Natural killer cell (primary cell): ENCODE data around the gene PPP1R9A. TPM values are rescaled to one million over a fixed set of nuclear protein-coding genes. Genes with fewer than 3 reads are reported as not detected.
A peak's percentile ranks its signal among the peaks of the same experiment; 100 is the strongest.

Source experiments
- ATAC-seq, 3 donors: fragments of 150-1000 bp in 2 of 3; fragments of 200-7000 bp in 1 of 3; cut with Tn5 transposase; 1 replicate in 1 of 3; 2 replicates in 2 of 3; pipeline ENCODE4 v1.10.0; 2021; ENCODE audit warnings: mild to moderate bottlenecking in 2 of 3, moderate library complexity in 2 of 3
- DNase-seq, 2 donors: peaks; one replicate each; pipeline versions ENCODE4 v3.0.0 to v3.0.0-alpha.2; 2013 to 2021; ENCODE audit warnings: mixed read lengths in 1 of 2
- H3K27ac ChIP-seq: one replicate; pipeline ENCODE4 v1.5.1; 2013; ENCODE audit warnings: mild to moderate bottlenecking, low read length
- H3K27me3 ChIP-seq: one replicate; pipeline ENCODE4 v1.6.1; 2013; ENCODE audit warnings: low read length; ENCODE audit not compliant: control insufficient read depth, insufficient read depth
- H3K36me3 ChIP-seq: one replicate; pipeline ENCODE4 v1.6.1; 2013; ENCODE audit warnings: low read length; ENCODE audit not compliant: control insufficient read depth, insufficient read depth
- H3K4me1 ChIP-seq: one replicate; pipeline ENCODE4 v1.6.1; 2013; ENCODE audit warnings: low read length; ENCODE audit not compliant: control insufficient read depth, insufficient read depth
- H3K4me3 ChIP-seq: one replicate; pipeline ENCODE4 v1.5.1; 2013; ENCODE audit warnings: low read length
- H3K9me3 ChIP-seq: one replicate; pipeline ENCODE4 v1.6.1; 2013; ENCODE audit warnings: low read length; ENCODE audit not compliant: control insufficient read depth, insufficient read depth
- H3K27ac Mint-ChIP-seq, 2 donors: one replicate each; pipeline ENCODE4 v1.8.0; 2022; ENCODE audit warnings: mild to moderate bottlenecking in 2 of 2, mixed read lengths in 2 of 2, moderate library complexity in 1 of 2
- H3K27me3 Mint-ChIP-seq, 2 donors: one replicate each; pipeline ENCODE4 v1.8.0; 2022; ENCODE audit warnings: low read depth in 2 of 2, mixed read lengths in 2 of 2
- H3K36me3 Mint-ChIP-seq: one replicate; pipeline ENCODE4 v1.8.0; 2022; ENCODE audit warnings: mixed read lengths
- H3K4me1 Mint-ChIP-seq, 2 donors: one replicate each; pipeline ENCODE4 v1.8.0; 2022; ENCODE audit warnings: mixed read lengths in 2 of 2
- H3K4me3 Mint-ChIP-seq: one replicate; pipeline ENCODE4 v1.8.0; 2022; ENCODE audit warnings: mild to moderate bottlenecking, moderate library complexity, mixed read lengths
- H3K9me3 Mint-ChIP-seq, 2 donors: one replicate each; pipeline ENCODE4 v1.8.0; 2022; ENCODE audit warnings: mixed read lengths in 2 of 2
- WGBS: methylation state at CpG from one replicate; pipeline ENCODE4 v1.1.7; 2013; ENCODE audit warnings: missing lambda C conversion rate; ENCODE audit not compliant: insufficient coverage; 5-methylcytosine and 5-hydroxymethylcytosine counted together
- intact Hi-C: fragments of 100-400 bp; cut with micrococcal nuclease; formaldehyde crosslinking; loops from one replicate; pipeline ENCODE4 v1.14.2; 2022
- total RNA-seq, 4 donors: library from RNA; stranded (reverse); fragments of 120-200 nt in 1 of 4; gene quantifications; one replicate each; pipeline versions ENCODE4 v1.2.3 to v1.2.4, GENCODE V29; 2013 to 2022
- TF ChIP-seq, protein P1 (sequence below): fragments of 200-600 bp; IDR thresholded peaks from one replicate; pipeline ENCODE4 v1.8.0; 2022; ENCODE audit warnings: antibody characterized with exemption

Gene PPP1R9A
- total RNA-seq, 3 donors from 2014 or later (not counting 1 experiment from before 2014, with no cell fraction given): 1.6 to 6.0 (median 2.0) TPM

DNA sequence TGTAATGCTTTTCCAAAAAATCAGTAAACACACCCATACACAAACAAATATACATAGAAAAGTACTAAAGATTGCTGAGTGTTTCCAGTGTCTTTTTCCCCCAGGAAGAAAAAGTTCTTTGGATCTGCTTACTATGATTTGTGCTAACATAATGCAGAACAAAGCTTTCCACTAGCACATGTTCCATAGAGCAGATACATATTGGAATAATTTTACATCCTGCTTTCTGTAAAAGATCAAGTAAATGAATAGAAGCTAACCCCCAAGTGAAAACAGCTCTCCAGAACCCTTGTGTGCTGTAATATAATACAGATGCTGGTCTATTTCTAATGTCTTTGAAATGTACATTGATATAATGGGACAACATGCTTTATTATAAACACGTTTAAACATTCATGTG is 291.5 kb downstream of the PPP1R9A start:
- WGBS: no CpG with 5 or more reads among the region's 1 CpG
- TF ChIP-seq, protein P1, sequence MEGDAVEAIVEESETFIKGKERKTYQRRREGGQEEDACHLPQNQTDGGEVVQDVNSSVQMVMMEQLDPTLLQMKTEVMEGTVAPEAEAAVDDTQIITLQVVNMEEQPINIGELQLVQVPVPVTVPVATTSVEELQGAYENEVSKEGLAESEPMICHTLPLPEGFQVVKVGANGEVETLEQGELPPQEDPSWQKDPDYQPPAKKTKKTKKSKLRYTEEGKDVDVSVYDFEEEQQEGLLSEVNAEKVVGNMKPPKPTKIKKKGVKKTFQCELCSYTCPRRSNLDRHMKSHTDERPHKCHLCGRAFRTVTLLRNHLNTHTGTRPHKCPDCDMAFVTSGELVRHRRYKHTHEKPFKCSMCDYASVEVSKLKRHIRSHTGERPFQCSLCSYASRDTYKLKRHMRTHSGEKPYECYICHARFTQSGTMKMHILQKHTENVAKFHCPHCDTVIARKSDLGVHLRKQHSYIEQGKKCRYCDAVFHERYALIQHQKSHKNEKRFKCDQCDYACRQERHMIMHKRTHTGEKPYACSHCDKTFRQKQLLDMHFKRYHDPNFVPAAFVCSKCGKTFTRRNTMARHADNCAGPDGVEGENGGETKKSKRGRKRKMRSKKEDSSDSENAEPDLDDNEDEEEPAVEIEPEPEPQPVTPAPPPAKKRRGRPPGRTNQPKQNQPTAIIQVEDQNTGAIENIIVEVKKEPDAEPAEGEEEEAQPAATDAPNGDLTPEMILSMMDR: no peak
- no peaks in the 10 kb centered on the region for H3K9me3 Mint-ChIP-seq
- ATAC-seq (no peak), DNase-seq (no peak)
- Histone ChIP-seq H3K4me3 (no peak overlapping the region), H3K4me1 (no peaks in the 10 kb centered on the region), H3K9me3 (no peaks in the 10 kb centered on the region), H3K36me3 (no peaks in the 10 kb centered on the region), H3K27me3 (no peaks in the 10 kb centered on the region), H3K27ac (no peak overlapping the region)
- no peak overlapping the region for H3K27ac Mint-ChIP-seq
- no peaks in the 10 kb centered on the region for H3K4me1 Mint-ChIP-seq
- H3K36me3 Mint-ChIP-seq: no peaks in the 10 kb centered on the region
- no peaks in the 10 kb centered on the region for H3K27me3 Mint-ChIP-seq
- no peak overlapping the region for H3K4me3 Mint-ChIP-seq
- intact Hi-C loops: no loop called here

DNA sequence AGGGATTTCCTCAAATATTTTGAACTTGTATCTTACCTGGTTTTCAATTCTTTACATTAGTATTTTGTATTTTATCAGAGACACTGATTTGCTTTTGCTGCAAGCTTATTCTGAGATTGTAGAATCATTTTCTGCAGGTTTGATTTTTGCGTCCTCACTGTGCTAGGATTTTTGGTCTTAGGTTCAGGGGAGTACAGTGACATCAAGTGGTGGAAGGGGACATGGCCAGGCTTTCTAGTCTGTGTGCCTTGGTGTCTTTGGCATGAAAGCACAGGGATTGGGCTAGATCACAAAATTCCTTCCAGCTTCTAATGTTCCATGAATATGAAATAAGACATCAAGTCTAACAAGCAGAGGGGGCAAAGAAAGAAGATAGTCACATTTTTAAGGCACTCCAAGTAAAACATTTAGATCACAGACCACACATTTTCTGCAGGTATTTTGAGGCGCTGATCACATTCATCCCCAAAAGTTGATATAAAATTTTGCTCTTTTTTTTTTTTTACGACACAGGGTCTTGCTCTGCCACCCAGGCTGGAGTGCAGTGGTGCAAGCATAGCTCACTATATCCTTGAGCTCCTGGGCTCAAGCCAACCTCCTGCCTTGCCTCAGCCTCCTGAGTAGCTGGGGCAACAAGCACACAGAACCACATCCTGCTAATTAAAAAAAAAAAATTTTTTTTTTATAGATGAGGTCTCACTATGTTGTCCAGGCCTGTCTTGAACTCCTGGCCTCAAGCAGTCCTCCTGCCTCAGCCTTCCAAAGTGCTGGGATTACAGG is 292.6 kb downstream of the PPP1R9A start:
- intact Hi-C loops: no loop called here

DNA sequence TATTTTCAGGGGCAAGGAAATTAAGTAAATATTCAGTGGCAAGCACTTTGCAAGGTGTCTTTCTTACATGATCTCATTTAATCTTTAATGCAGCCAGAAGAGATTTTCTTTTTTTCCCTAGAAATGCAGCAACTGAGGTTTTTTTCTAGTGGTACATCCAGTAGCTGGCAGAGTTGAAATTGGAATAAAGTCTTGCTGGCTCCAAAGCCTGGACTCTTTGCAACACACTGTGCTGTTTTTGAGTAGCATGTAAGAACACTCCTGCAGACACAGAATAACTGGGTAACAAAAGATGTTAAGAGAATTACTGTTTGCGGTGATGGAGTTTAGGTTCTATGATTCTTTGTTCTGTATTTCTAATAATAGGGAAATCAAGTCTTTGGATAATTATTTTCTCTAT is 293.3 kb downstream of the PPP1R9A start:
- no peak for ATAC-seq
- TF ChIP-seq, protein P1: no peak
- no peak overlapping the region for H3K4me3 ChIP-seq
- Mint-ChIP-seq H3K4me3 (no peak overlapping the region), H3K4me1 (peaks cover 0 to 6% of the 10 kb centered on the region in 2 donors), H3K27ac (no peak overlapping the region), H3K9me3 (peaks cover 3 to 4% of the 10 kb centered on the region in 2 donors), H3K27me3 (no peaks in the 10 kb centered on the region), H3K36me3 (no peaks in the 10 kb centered on the region)
- no peak overlapping the region for H3K27ac ChIP-seq
- WGBS: no CpG with 5 or more reads among the region's 1 CpG
- no peaks in the 10 kb centered on the region for H3K9me3 ChIP-seq
- intact Hi-C loops: no loop called here
- no peaks in the 10 kb centered on the region for H3K27me3 ChIP-seq
- DNase-seq: no peak
- no peaks in the 10 kb centered on the region for H3K36me3 ChIP-seq
- H3K4me1 ChIP-seq: no peaks in the 10 kb centered on the region

More for the DNA sequence above, 292.6 kb downstream of the PPP1R9A start:
- no peak overlapping the region for H3K27ac ChIP-seq
- Mint-ChIP-seq H3K27me3 (no peaks in the 10 kb centered on the region), H3K9me3 (peaks cover 3 to 4% of the 10 kb centered on the region in 2 donors), H3K4me1 (peaks cover 0 to 5% of the 10 kb centered on the region in 2 donors), H3K27ac (no peak overlapping the region), H3K4me3 (no peak overlapping the region), H3K36me3 (no peaks in the 10 kb centered on the region)
- no peak for ATAC-seq
- H3K27me3 ChIP-seq: no peaks in the 10 kb centered on the region
- 81% methylated on average over 3 of the region's 3 CpGs for whole genome bisulfite sequencing
- H3K4me3 ChIP-seq: no peak overlapping the region
- H3K9me3 ChIP-seq: no peaks in the 10 kb centered on the region
- H3K4me1 ChIP-seq: no peaks in the 10 kb centered on the region
- H3K36me3 ChIP-seq: no peaks in the 10 kb centered on the region
- DNase-seq: peak in 1 of 2 donors; percentile 2
- TF ChIP-seq, protein P1: no peak

DNA sequence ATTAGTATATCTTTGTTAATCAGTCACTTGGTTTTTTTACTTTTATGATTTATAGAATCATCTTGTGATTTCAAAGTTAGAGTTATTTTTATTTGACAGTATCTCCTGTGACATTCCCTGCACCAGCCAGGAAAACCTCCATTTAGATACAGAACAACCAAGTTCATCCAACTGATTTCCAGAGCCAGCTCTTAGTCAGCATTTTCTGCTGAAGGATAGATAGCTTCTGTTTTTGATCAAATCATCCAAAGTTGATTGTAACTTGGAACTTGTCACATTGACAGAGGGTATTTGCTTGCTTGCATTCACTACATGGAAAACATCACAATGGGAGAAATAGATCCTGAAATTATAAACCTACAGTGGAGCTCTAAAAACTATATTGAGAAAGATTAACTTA is 294.3 kb downstream of the PPP1R9A start:
- Histone ChIP-seq H3K27me3 (no peaks in the 10 kb centered on the region), H3K36me3 (no peaks in the 10 kb centered on the region), H3K4me3 (no peak overlapping the region), H3K9me3 (no peaks in the 10 kb centered on the region), H3K27ac (no peak overlapping the region), H3K4me1 (no peaks in the 10 kb centered on the region)
- Mint-ChIP-seq H3K4me1 (peaks cover 0 to 6% of the 10 kb centered on the region in 2 donors), H3K9me3 (peaks cover 3 to 4% of the 10 kb centered on the region in 2 donors), H3K27me3 (no peaks in the 10 kb centered on the region), H3K27ac (no peak overlapping the region), H3K36me3 (no peaks in the 10 kb centered on the region), H3K4me3 (no peak overlapping the region)
- no peak for ATAC-seq
- TF ChIP-seq, protein P1: no peak
- intact Hi-C loops: no loop called here
- DNase-seq: no peak
